Measurements from ENCODE around the gene HOXC12.

The HOXC12 gene

GRCh38 chr12:54008260-54008552 is 53.5 kb downstream of the HOXC12 start:
- Histone ChIP-seq H3K79me2 (ENCODE audit: control insufficient read depth, insufficient read depth, low read length, unreplicated experiment) (peaks cover 7% of the 10 kb centered on the region), H3K4me1 (ENCODE audit: control insufficient read depth, insufficient read depth, low read length, unreplicated experiment) (peaks cover 34% of the 10 kb centered on the region), H3K27me3 (ENCODE audit: insufficient read depth, low read length) (peaks cover 3% of the 10 kb centered on the region; the same call in 1 of the 2 replicates), H2AFZ (ENCODE audit: low read length, unreplicated experiment) (no peak overlapping the region), H3K36me3 (ENCODE audit: insufficient read depth, low read length) (no peaks in the 10 kb centered on the region), H3K4me3 (ENCODE audit: low read depth, low read length) (peak overlapping the region; percentile 80), H3K27ac (ENCODE audit: low read depth, low read length) (no peak overlapping the region)
